ENCODE measurements around the gene PVRIG.
"Not testable (repeated sequence)": the region's sequence is repeated elsewhere in the genome, so short reads cannot be mapped to it uniquely, and the experiment has no call there.

The PVRIG gene

GRCh38 chr7:100214356-100214755, 5.4 kb upstream of the PVRIG start:
- WGBS, 2 experiments (ENCODE audit: insufficient coverage in 2 of 2) = 90% methylated on average over 3 to 4 of the region's 5 CpGs
- H3K4me1 ChIP-seq (ENCODE audit: control insufficient read depth, insufficient read depth, low read length, poor library complexity, severe bottlenecking); H3K27ac ChIP-seq (ENCODE audit: low read depth, low read length, severe bottlenecking); H3K9me3 ChIP-seq (ENCODE audit: control insufficient read depth, low read length); H3K36me3 ChIP-seq (ENCODE audit: control insufficient read depth, insufficient read depth, low read length); H3K4me3 ChIP-seq (ENCODE audit: extremely low read depth, insufficient read depth, low read length, poor library complexity, severe bottlenecking): not testable (repeated sequence)

DNA sequence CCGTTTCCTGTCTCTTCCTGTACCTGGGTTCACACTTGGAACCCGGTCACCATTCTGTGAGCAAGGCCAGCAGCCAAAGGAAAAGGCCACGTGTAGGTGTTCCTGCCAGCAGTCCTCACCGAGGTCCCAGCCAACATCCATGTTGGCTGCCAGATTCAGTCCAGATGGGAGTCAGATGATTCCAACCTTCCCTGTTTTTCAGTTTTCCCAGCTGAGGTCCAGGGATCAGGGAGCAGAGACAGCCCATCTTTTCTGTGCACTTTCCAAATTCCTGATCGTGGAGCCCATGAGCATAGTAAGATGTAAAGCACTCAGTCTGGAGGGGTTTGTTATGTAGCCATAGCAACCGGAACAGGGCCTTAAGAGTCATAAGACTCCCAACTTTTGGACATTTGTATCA, 3.9 kb upstream of the PVRIG start:
- H3K36me3 ChIP-seq (ENCODE audit: control insufficient read depth, insufficient read depth, low read length) = no peaks in the 10 kb centered on the region
- 89 to 92% methylated on average over 4 to 5 of the region's 6 CpGs for WGBS, 2 experiments (ENCODE audit: insufficient coverage in 2 of 2)
- H3K4me1 ChIP-seq (ENCODE audit: control insufficient read depth, insufficient read depth, low read length, poor library complexity, severe bottlenecking) = no peaks in the 10 kb centered on the region
- H3K9me3 ChIP-seq (ENCODE audit: control insufficient read depth, low read length) = no peaks in the 10 kb centered on the region
- H3K4me3 ChIP-seq (ENCODE audit: extremely low read depth, insufficient read depth, low read length, poor library complexity, severe bottlenecking) = no peak overlapping the region
- H3K27ac ChIP-seq (ENCODE audit: low read depth, low read length, severe bottlenecking) = no peak overlapping the region

DNA sequence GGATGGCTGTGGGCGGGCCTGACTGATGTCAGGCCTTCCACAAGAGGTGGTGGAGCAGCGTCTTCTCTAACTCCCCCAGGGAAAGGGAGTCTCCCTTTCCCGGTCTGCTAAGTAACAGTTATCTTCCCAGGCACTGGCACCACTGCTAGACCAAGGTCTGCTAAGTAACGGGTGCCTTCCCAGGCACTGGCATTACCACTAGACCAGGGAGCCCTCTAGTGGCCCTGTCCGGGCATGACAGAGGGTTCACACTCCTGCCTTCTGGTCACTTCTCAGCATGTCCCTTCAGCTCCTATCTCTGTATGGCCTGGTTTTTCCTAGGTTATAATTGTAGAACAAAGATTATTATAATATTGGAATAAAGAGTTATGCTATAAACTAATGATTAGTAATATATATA, 1.8 kb upstream of the PVRIG start:
- not testable (repeated sequence) for H3K4me3 ChIP-seq (ENCODE audit: extremely low read depth, insufficient read depth, low read length, poor library complexity, severe bottlenecking); H3K27ac ChIP-seq (ENCODE audit: low read depth, low read length, severe bottlenecking); H3K4me1 ChIP-seq (ENCODE audit: control insufficient read depth, insufficient read depth, low read length, poor library complexity, severe bottlenecking); H3K36me3 ChIP-seq (ENCODE audit: control insufficient read depth, insufficient read depth, low read length); H3K9me3 ChIP-seq (ENCODE audit: control insufficient read depth, low read length)
- no CpG with 5 or more reads among the region's 5 CpGs for WGBS, 2 experiments (ENCODE audit: insufficient coverage in 2 of 2)

GRCh38 chr7:100219271-100219737, 445 bp upstream of the PVRIG start:
- H3K4me1 ChIP-seq (ENCODE audit: control insufficient read depth, insufficient read depth, low read length, poor library complexity, severe bottlenecking) = no peaks in the 10 kb centered on the region
- H3K9me3 ChIP-seq (ENCODE audit: control insufficient read depth, low read length) = no peaks in the 10 kb centered on the region
- H3K27ac ChIP-seq (ENCODE audit: low read depth, low read length, severe bottlenecking) = no peak overlapping the region
- WGBS, 2 experiments (ENCODE audit: insufficient coverage in 2 of 2) = 88% methylated on average over 9 to 10 of the region's 10 CpGs
- no peaks in the 10 kb centered on the region for H3K36me3 ChIP-seq (ENCODE audit: control insufficient read depth, insufficient read depth, low read length)
- no peak overlapping the region for H3K4me3 ChIP-seq (ENCODE audit: extremely low read depth, insufficient read depth, low read length, poor library complexity, severe bottlenecking)

GRCh38 chr7:100220586-100221230, 959 bp downstream of the PVRIG start:
- no peaks in the 10 kb centered on the region for H3K9me3 ChIP-seq (ENCODE audit: control insufficient read depth, low read length)
- no peak overlapping the region for H3K27ac ChIP-seq (ENCODE audit: low read depth, low read length, severe bottlenecking)
- 93 to 96% methylated on average over 19 of the region's 22 CpGs for WGBS, 2 experiments (ENCODE audit: insufficient coverage in 2 of 2)
- H3K4me1 ChIP-seq (ENCODE audit: control insufficient read depth, insufficient read depth, low read length, poor library complexity, severe bottlenecking) = no peaks in the 10 kb centered on the region
- no peak overlapping the region for H3K4me3 ChIP-seq (ENCODE audit: extremely low read depth, insufficient read depth, low read length, poor library complexity, severe bottlenecking)
- H3K36me3 ChIP-seq (ENCODE audit: control insufficient read depth, insufficient read depth, low read length) = no peaks in the 10 kb centered on the region

GRCh38 chr7:100221231-100221718, 1.5 kb downstream of the PVRIG start:
- peaks cover 3% of the 10 kb centered on the region for H3K36me3 ChIP-seq (ENCODE audit: control insufficient read depth, insufficient read depth, low read length)
- H3K9me3 ChIP-seq (ENCODE audit: control insufficient read depth, low read length) = no peaks in the 10 kb centered on the region
- no peak overlapping the region for H3K4me3 ChIP-seq (ENCODE audit: extremely low read depth, insufficient read depth, low read length, poor library complexity, severe bottlenecking)
- H3K27ac ChIP-seq (ENCODE audit: low read depth, low read length, severe bottlenecking) = no peak overlapping the region
- no peaks in the 10 kb centered on the region for H3K4me1 ChIP-seq (ENCODE audit: control insufficient read depth, insufficient read depth, low read length, poor library complexity, severe bottlenecking)
- 98% methylated on average over 3 of the region's 5 CpGs; no CpG with 5 or more reads in 1 of the 2 experiments for WGBS, 2 experiments (ENCODE audit: insufficient coverage in 2 of 2)

DNA sequence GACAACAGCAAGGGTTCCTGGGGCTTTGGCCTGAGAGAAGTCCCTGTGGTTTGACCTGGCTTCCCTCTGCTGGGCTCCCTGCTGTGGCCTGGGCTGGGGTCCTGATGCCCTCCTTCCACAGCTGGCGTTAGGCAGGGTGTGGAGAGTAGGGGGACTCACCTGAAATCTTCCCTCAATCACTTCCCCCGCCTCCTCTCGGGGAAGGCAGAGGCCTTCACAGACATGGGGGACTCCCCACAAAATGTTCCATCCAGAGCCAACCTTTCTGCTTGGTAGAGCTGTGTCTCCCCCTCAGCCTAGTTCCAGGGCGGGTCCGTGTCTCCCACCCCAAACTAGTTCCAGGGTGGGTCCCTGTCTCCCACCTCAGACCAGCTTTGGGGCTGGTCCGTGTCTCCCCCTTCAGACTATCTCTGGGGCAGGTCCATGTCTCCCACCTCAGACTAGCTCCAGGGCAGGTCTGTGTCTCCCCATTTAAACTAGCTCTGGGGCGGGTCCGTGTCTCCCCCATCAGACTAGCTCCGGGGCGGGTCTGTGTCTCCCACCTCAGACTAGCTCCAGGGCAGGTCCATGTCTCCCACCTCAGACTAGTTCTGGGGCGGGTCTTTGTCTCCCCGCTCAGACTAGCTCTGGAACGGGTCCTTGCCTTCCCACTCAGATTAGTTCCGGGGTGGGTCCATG, 2.2 kb downstream of the PVRIG start:
- H3K27ac ChIP-seq (ENCODE audit: low read depth, low read length, severe bottlenecking) = no peak overlapping the region
- no peaks in the 10 kb centered on the region for H3K9me3 ChIP-seq (ENCODE audit: control insufficient read depth, low read length)
- peaks cover 3% of the 10 kb centered on the region for H3K36me3 ChIP-seq (ENCODE audit: control insufficient read depth, insufficient read depth, low read length)
- H3K4me1 ChIP-seq (ENCODE audit: control insufficient read depth, insufficient read depth, low read length, poor library complexity, severe bottlenecking) = no peaks in the 10 kb centered on the region
- 95 to 96% methylated on average over 11 of the region's 14 CpGs for WGBS, 2 experiments (ENCODE audit: insufficient coverage in 2 of 2)
- H3K4me3 ChIP-seq (ENCODE audit: extremely low read depth, insufficient read depth, low read length, poor library complexity, severe bottlenecking) = no peak overlapping the region

- no peaks in the 10 kb centered on the region for H3K4me1 ChIP-seq (ENCODE audit: control insufficient read depth, insufficient read depth, low read length, poor library complexity, severe bottlenecking)
Measured at GRCh38 chr7:100222445-100223132, 2.8 kb downstream of the PVRIG start.

GRCh38 chr7:100223376-100223927, 3.7 kb downstream of the PVRIG start:
- H3K27ac ChIP-seq (ENCODE audit: low read depth, low read length, severe bottlenecking); H3K9me3 ChIP-seq (ENCODE audit: control insufficient read depth, low read length); H3K4me3 ChIP-seq (ENCODE audit: extremely low read depth, insufficient read depth, low read length, poor library complexity, severe bottlenecking); H3K4me1 ChIP-seq (ENCODE audit: control insufficient read depth, insufficient read depth, low read length, poor library complexity, severe bottlenecking); H3K36me3 ChIP-seq (ENCODE audit: control insufficient read depth, insufficient read depth, low read length): not testable (repeated sequence)
- WGBS, 2 experiments (ENCODE audit: insufficient coverage in 2 of 2) = 96 to 98% methylated on average over 9 to 15 of the region's 17 CpGs

More at GRCh38 chr7:100222445-100223132, 2.8 kb downstream of the PVRIG start:
- Histone ChIP-seq H3K27ac (ENCODE audit: low read depth, low read length, severe bottlenecking) (no peak overlapping the region), H3K36me3 (ENCODE audit: control insufficient read depth, insufficient read depth, low read length) (peaks cover 3% of the 10 kb centered on the region), H3K4me3 (ENCODE audit: extremely low read depth, insufficient read depth, low read length, poor library complexity, severe bottlenecking) (no peak overlapping the region), H3K9me3 (ENCODE audit: control insufficient read depth, low read length) (no peaks in the 10 kb centered on the region)
- 88 to 90% methylated on average over 11 to 12 of the region's 13 CpGs for WGBS, 2 experiments (ENCODE audit: insufficient coverage in 2 of 2)

- WGBS, 2 experiments (ENCODE audit: insufficient coverage in 2 of 2) = 95 to 97% methylated on average over 3 to 6 of the region's 6 CpGs
- H3K9me3 ChIP-seq (ENCODE audit: control insufficient read depth, low read length); H3K27ac ChIP-seq (ENCODE audit: low read depth, low read length, severe bottlenecking); H3K4me1 ChIP-seq (ENCODE audit: control insufficient read depth, insufficient read depth, low read length, poor library complexity, severe bottlenecking); H3K36me3 ChIP-seq (ENCODE audit: control insufficient read depth, insufficient read depth, low read length); H3K4me3 ChIP-seq (ENCODE audit: extremely low read depth, insufficient read depth, low read length, poor library complexity, severe bottlenecking): not testable (repeated sequence)
Measured at GRCh38 chr7:100224891-100225290, 5.1 kb downstream of the PVRIG start.

Measured in mesodermal cell (in vitro differentiated cells).